Inflammatory macrophage treated with lipopolysaccharide for 1 hour (primary cell): ENCODE results near the gene SLC29A3.
A peak's percentile ranks its signal among the peaks of the same experiment; 100 is the strongest.
"Not testable (repeated sequence)": the region's sequence is repeated elsewhere in the genome, so short reads cannot be mapped to it uniquely, and the experiment has no call there.

Source experiments
- DNase-seq, 2 donors: peaks; one replicate each; pipeline ENCODE4 v3.0.0-alpha.2; 2020 to 2022

The SLC29A3 gene

DNA sequence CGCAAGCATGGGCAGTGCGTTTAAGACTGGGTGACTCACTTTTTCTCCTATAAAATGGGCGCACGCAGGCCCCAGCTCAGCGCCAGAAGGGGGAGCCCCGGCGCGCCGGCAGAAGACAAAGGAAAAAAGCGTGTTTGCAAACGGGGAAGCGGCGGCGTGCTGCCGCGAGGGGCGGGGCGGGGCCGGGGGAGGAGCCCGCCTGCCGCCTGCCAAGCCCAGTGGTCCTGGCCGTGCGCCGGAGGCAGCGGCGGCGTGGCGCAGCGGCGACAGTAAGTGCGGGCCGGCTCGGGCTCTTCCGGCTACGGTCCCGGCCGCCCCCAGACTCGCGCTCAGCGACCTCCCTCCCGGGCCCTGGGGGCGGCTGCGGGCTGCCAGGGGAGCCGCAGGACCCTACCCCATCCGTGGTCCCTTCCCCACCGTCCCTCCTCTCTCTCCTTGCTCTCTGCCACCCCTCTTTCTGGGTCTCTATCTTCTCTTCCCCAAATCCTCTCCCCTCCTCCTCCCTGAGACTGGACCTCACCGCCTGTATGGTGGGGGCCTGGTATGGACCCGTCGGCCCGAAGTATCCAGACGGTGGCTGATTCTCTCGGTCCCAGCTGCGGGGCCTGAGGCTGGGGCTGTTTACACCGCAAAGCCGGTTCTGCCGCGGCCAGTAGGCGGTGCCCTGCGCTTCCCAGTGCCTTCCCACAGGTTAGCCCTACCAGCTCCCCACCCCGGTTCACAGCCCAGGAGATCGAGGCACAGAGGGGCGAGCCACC is at the start of gene SLC29A3:
Gene SLC29A3 (plus strand): TSS at position 218 of the 758 bp plus-strand sequence. CDS start 51 bp downstream, at position 269.
- DNase-seq = peak; percentile 83 to 87

DNA sequence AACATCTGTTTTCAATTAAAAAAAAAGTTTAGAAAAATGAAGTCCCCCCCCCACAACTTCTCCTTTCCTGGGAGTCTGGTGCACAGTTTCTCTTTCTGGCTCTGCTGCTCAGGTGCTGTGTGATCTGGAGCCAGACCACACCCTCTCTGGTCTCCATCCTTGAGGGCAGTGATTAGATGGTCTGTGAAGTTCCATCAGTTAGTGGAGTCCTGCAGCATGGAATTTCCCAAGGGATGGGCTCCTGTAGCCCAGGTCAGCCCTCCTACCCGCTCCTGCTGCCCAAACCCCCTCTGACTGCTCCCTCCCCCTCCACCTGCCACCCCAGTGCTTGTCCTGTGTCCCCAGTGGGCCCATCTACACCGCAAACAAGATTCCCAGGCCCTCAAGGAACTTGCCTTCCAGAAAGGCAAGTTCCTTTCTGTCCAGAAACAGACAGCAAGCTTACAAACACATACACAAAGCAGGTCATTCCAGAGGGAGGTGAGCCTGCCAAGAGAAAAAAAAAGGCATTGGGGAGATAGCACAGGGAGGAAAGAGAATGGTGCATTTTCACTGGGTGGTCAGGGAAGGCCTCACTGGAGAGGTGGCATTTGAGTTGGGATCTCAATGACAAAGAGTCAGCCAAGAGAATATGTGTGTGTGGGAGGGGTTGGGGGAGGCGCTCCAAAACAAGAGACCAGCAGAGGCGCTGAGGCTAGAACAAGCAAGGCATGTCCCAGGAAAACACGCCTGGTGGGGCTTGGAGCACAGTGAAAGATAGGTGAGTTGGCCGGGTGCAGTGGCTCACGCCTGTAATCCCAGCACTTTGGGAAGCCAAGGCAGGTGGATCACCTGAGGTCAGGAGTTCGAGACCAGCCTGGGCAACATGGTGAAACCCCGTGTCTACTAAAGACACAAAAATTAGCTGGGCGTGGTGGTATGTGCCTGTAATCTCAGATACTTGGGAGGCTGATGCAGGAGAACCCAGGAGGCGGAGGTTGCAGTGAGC is 49.5 kb upstream of the SLC29A3 start:
- no peak for DNase-seq

DNA sequence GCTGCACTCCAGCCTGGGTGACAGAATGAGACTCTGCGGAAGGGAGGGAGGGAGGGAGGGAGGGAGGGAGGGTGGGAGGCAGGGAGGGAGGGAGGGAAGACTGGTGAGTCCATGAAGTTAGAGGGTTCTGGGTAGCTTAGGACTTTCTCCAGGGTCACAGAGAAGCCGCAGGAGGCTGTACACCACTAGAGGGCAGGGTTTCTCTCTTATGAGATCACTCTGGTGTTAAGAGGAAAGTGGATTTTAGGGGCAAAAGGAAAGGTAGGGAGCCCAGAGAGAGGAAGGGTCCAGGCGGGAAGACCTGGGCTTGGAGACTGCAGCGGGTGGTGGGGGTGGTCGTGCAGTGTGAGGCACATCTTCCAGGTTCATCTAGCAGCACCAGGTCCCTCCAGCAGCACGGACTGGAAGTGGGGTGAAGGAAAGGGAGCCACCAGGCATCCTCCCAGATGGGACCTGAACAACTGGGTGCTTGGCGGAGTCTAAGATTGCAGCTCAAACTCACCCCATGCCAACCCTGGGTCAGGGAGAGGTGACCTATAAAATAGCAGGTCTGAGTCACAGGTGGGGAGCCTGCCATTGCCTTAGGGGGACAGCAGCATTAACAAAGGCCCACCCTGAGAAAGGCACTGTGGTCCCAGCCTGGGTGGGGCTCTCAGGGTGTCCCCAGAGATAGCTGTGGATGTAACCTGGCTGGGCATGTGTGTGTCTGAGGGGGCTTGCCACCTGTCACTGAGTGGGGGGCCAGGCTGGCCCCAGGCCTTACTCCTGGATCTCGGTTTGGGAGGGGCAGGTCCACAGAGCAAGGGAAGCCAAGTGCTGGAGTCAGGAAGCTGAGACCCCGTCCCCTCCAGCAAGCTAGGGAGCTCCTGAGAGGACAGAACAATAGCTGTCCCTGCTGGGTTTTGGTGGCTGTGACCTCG is 48.5 kb upstream of the SLC29A3 start:
- peak; percentile 48 to 81 for DNase-seq

DNA sequence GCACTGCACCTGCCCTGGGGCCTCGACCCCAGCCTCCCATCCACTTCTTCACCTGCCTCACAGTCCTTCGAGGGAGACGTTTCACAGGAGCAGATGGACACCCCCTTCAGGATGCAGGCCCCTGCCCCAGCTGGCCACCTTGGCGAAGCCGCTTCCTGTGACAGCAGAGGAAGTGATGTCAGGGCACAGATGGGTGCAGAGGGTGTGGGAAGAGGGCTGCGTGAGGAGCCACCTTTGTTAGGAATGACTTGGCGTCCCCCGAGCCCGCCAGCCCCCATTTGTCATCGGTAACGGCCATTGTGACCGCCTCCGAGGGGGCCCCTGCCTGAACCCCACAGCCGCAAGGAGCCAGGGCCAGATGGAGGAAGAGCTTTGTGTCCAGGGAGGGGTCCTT is 47.4 kb upstream of the SLC29A3 start:
- DNase-seq = no peak

DNA sequence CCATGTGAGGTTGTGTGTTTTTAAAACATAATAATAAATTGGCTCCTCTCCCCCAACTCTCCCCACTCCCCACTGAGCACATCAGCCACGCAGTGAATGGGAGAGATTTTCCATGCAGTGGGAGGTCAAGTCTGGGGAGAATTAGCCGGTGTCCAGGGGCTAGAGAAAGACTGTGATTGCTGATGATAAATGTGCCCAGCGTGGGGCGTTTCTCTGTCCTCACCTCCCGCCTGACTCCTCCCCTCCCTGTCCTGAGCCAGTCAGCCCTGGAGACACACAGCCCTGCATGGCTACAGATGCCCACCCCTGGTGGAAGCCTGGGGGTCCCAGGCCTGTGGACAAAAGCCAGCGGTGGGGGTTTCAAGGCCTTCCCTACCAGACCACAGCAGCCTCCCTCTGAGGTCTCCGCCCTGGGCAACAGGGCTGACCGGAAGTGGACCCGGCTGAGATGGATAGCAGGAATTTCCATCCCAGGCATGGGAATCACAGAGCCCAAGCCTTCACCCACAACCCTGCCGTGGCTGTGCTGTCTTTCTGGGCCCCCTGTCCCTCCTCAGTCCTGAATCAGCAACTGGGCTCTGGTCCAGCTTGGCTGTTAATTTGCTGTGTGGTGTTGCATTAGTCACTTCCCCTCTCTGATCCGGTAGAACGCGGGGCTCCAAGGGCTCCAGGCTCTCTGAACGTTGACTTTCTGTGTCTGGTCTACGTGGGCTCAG is 46.8 kb upstream of the SLC29A3 start:
- peak in 1 of 2 donors; percentile 14 for DNase-seq

DNA sequence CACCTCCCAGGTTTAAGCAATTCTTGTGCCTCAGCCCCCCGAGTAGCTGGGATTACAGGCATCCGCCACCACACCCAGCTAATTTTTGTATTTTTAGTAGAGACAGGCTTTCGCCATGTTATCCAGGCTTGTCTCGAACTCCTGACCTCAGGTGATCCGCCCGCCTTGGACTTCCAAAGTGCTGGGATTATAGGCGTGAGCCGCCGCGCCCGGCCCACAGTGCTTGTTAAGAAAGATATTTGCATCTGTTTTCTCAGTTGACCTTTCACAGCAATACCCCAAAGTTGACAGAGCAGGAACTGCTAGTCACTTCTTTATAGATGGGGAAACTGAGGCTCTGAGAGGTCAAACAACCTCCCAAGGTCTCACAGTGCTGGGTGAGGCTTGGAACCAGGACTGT is 46.1 kb upstream of the SLC29A3 start:
- not testable (repeated sequence) for DNase-seq

DNA sequence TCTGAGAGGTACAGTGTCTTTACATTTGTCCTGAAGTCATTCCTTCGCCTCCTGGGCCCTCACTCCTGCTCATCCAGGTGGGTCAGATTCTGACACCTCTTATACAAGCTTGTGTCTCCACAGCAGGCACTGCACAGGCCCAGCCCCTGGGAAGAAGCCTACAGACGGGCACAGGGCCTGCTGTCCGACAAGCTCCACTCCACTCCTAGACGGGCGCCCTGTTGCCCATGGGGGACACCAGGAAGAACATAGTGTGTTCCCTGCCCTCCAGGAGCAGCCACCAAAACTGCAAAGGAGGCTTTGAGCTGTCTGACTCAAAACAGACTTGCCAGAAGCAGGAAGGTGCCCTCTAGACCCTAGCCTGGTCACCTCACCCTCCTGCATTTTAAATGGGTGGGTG is 45.6 kb upstream of the SLC29A3 start:
- DNase-seq = no peak

DNA sequence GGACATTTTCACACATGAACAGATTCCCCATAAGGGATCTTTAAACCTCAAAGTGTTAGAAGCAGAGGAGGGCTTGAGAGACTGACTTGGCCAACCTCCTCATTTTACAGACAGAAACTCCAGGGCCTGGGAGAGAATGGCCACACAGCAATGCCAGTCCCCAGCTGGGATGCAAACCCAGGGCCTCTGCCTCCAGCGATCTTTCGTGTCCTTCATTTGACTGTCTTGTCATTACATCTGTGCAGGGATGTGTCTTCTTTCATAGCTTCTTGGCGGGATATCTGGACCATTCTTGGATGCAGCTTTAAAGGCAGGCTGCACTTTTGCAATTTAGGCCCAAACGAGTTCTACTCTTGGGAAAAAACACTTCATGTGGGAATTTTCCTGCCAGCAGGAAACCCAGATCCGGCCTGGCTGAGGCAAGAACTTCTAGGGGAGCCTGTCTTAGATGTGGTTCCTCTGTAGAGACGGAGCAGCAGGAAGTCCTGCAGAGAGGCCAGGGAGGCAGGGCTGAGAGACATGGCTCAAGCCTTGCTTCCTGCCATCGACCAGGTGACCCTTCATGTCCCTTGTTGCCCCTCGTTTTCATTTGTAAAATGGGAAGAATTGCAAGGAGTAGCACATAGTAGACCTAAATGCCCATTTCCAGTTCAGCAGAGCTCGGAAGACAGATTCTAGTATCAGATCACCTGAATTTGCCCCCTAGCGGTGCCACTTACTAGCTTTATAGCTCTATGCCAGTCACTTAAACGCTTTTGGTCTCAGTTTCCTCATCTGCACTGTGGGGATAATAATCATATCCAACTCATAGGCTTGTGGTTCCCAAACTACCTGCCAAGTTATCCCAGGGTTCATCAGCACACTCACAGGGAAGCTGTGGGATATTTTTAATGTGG is 43.9 kb upstream of the SLC29A3 start:
- DNase-seq = no peak

DNA sequence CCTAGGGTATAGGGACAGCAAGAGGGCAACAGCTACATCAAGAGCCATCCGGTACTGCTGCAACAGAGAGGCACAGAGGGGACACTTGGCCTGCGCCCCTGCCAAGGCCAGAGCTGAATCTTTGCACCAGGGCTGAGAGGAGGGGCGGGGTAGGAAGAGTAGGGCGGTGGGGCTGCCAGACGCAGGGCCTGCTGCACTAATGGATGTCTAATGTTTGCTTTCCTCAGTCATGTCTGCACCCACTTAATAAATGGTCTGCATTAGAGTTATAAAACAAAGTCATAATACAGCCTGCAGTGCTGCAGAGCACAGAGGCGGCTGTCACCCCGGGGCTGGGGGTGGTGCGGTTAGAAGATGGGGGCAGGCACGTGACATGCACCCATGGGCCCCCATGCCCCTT is 42.2 kb upstream of the SLC29A3 start:
- DNase-seq = no peak

DNA sequence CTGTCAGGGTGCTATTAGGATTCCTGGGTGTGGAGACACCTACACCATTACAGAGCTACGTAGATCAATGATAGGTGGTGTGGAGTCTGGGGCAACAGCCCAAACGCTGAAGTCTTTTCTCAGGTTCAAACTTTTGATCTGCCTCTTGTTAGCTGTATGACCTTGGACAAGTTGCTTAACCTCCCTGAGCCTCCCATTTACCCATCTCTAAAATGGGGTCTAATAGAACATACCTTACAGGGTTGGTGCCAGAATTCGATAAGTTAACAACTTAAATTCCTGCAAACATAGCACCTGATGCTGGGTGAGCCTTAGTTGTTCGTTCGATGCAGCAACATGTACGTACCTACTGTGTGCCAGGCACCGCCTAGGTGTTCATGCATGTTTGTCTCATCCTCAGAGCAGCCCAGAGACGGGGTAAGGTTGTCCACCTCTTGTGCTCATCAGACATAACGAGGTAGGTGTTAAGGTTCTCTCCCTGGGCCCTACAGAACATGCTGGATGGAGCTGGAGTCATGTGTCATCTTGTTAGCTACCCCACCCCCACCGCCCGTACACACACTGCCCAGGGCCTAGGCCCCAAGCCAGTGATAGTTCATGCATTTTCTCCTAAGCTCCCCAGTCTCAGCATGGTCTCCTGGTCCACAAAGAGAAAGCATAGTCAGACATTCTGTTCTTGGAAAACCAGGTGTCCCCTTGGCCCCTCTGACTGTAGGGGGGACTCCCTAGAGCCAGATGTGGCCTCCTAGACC is 41.0 kb upstream of the SLC29A3 start:
- DNase-seq = no peak

DNA sequence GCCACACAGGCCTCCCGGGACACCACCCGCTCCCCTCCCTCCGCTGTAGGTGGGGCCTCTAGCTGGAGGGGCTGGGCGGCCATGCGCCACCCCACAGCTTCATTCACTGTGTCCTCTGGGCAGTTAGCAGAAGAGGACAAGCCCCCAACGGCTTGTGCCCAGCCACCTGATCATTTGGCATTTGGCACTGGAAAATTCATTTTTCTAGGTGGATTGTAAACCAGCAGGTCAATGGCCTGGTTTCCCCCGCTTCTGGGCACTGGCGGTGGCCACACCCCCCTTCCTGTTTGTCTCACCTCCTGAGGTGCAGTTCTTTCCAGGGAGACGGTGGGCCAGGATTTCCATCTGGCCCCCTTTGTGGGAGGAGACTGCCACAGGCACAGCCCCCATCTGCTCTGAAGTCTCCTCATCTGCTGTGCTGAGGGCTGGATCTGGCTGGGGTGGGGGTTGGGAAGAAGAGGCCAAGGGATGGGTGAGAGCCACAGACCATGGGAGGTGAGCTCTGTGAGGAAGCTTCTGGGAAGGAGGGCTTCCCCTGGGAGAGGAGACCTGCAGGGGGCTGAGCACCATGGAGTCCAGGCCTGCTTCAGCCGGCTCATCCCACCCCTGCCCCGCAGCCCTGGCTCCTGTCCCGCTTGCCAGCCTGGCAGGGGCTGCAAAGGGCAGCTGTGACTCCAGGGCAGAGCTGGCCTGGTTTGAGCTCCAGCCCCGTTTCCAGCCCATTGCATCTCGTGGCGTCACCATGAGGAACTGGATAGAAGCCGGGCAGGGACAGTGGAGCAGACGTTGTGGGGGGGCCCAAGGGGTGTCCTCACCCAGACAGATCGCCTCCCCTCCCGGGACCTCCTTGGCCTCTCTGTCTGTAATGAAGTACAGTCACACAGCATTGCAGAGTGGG is 40.1 kb upstream of the SLC29A3 start:
- no peak for DNase-seq

DNA sequence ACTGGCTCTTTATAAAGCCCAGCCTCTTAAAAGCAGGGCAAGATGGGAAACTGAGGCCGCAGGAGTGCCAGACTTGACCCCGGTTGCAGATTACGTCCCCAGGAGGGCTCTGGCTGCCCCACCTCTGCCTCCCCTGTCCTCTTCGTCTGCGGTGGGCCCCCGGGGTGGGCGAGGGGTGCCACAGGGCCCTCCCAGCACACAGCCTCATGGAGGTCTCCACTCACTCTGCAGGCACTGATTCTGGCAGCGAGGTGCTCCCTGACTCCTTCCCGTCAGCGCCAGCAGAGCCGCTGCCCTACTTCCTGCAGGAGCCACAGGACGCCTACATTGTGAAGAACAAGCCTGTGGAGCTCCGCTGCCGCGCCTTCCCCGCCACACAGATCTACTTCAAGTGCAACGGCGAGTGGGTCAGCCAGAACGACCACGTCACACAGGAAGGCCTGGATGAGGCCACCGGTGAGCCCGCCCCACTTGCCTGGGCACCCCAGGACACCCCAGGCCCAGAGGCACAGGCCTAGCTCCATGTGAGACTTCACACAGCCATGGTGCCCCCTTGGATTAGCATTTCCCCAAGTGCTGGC is 39.4 kb upstream of the SLC29A3 start:
- no peak for DNase-seq

DNA sequence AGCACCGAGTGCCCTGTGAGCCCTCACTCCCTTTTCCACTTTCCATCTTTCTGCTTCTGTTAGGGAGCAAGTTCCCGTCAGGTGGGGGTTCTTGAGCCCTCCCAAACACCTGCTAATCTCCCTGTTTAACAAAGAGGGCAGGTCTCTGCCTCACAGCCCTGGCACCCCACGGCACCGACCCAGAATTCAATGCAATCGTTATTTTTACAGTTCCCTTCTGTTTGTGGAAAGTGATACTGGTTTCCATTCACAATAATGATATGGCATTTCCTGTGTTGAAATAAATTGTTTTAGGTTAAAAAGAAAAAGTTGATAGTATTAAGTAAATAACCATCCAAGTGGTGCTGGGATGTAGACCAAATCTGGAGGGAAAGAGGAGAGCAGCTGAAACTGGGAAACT is 38.8 kb upstream of the SLC29A3 start:
- DNase-seq = no peak

DNA sequence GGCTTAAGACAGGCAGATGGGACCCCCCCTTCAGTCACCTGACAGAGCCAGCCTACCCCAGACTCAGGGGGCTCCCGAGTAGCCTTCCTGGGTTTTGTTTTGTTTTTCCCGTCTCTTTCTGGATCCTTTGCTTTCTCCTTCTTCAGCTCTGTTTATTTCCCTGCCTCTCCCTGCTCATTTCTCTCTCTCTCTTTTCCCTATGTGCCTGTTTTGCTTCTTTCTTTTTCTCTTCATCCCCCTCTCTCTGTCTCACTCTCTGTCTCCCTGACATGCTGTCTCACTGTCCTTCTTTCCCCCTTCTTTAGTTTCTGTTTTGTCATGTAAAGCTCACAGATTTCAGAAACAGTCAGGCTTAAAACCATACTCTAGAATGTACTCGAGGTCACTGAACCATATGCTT is 38.2 kb upstream of the SLC29A3 start:
- no peak for DNase-seq

DNA sequence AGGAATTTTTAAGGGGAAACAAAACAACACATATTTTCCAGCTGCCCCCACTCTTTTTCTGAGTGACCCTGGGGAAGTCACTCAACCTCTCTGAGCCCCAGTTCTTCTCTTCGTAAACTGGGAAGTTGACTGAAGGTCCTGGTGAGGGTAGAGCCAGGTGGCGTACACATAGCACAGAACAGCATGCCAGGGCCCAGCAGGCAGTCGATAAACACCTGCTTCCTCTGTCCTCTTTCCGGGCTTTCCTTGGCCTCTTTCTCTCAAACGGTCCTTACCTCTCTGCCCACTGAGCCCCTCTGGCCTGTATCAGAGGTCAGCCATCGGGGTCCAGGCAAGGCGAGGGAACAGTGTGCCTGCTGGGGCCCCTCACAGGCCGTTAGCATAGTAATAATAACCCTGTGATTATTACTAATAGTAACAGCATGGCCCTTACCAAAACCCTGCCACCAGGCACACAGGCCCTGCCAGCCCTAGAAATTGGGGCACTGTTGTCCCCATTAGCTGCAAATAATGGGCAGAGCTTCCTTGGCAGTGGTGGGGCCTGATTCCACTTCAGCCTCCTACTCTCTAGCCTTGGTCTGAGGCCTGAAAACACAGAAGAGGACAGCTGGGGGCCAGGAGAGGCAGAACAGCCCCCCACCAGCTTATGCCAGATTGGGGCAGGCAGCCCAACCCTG is 37.3 kb upstream of the SLC29A3 start:
- DNase-seq = no peak

DNA sequence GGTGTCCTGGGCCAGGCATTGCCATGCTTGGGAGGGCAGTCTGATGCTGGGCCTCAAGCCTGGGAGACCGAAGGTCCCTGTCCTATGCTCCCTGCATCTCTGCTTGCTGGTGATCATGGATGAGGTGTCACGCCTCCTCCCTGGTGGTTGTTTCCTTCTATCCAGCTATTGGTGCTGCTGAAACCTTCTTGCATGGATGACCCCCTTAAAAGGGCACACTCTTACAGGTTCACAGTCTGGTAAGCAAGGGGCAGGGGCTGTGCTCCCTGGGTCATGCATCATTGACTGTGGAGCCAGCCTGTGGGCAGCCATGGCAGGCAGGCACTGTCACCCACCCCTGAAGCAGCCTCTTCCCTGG is 36.8 kb upstream of the SLC29A3 start:
- DNase-seq = no peak

DNA sequence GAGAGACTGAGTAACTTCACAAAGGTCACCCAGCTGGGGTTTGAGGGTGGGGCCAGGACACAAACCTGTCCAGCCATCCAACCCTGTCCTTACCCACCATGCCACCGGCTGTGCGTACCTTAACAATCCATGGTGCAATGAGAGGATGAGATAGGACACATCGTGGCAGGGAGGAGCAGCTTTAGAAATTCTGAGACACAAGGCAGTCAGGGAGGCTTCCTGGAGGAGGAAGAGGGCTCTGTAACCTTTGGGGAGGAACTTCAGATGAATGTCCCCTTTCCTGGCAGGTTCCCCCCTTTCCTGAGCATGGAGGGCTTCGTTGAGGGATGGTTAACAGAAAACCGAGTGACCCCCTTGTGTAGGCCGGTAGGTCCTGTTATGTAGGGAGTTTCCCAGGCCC is 35.6 kb upstream of the SLC29A3 start:
- no peak for DNase-seq

DNA sequence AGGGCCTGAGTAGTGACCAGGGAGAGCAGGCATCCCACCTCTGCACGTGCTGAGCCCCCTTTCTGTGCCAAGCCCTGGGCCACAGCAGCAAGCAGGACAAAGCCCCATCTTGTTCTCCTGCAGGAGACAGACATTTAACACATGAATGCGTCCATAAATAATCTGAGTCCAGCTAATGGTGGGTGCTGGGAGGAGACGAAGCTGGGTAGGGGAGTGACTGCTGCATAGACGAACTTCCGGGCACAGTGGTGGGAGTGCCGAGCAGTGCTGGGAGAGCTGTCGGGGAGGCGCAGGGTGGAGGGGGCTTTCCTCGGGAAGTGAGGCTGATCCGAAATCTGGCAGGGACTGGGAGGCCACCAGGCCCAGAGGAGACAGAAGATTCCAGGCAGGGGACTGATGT is 35.2 kb upstream of the SLC29A3 start:
- DNase-seq = no peak
